HG02938 (cell line): ENCODE results near the gene CUBN.

Experiments
- ATAC-seq: cut with Tn5 transposase; IDR thresholded peaks from one replicate; pipeline ENCODE4 v1.9.1; 2021; ENCODE audit warnings: mild to moderate bottlenecking, moderate library complexity; ENCODE audit not compliant: unreplicated experiment

CUBN gene

DNA sequence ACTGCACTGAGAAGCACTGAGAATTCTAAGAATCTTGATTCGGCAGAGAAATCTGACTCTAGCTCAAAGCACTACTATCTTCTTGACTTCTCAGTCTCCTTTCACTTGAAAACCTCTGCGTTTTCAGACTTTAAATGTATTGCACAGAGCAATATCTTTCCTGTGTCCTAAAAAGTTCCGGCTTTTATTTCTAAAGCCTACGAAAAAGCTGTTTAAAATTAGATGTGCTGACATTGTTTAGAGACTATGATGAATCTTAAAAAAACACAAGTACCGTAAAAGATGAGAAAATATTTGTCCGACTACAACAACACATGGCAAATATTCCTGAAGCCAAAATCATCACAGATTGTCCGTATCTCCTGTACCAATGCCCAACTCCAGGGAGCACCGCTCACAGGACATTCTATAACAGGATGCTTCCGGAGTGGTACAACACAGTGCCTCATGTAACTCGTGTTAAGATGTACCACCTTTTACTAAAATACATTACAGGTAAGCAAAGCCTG, 136.9 kb downstream of the CUBN start:
- ATAC-seq = no peak

GRCh38 chr10:16991011-16991410, 138.6 kb downstream of the CUBN start:
- no peak for ATAC-seq

DNA sequence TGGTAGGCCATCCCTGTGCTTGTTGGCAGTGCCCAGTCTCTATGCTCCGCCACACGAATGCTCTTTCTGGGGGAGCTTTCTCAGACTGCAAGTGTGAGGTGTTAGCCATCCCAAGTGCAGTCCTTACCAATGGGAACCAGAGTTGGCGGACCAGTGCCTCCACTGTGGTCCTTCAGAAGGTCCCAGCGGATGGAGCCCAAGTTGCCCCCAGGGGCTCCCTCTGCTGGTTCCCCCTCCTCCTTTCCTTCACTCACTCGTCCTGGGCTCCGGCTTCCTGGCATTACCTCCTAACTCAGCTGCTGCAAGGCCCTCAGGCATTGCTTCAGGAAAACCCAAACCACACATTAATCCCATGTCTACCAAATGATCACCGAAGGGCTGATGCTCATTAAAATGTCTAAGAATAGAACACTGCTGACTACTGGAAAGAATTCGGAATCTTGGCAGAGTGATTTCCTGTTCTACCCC, 139.8 kb downstream of the CUBN start:
- ATAC-seq = no peak

GRCh38 chr10:16988900-16989299, 140.7 kb downstream of the CUBN start:
- no peak for ATAC-seq

DNA sequence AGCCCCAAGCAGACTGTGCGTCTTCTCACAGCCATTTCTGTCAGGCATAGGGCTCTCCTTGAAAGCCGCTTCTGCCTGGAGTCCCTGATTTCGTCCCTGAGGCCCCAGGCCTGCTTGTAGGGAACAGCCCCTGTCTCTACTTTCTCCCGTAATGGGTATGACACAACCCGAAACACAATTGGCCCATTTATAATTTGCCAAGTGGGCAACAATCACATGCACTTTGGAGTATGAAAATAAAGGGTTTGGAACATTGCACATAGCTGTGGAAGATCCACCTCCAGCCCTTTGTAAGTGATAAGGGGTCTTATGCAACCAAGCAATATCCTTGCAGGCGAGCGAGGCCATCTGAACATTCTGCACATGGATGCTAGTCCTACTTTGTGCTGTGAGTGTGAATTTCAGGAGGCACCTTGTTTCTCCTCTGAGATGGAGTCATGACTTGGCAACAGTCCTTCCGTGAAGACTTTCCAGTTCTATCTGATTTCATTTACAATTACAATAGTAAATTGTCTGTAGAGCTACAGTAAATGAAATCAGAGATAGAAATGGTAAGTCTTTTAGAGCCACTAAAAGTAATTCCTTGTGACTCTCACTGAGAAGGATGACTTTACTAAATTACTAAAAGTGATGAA, 141.5 kb downstream of the CUBN start:
- no peak for ATAC-seq

- ATAC-seq = no peak
Measured at GRCh38 chr10:16987206-16987621, 142.4 kb downstream of the CUBN start.

GRCh38 chr10:16986406-16987205, 143.0 kb downstream of the CUBN start:
- no peak for ATAC-seq

DNA sequence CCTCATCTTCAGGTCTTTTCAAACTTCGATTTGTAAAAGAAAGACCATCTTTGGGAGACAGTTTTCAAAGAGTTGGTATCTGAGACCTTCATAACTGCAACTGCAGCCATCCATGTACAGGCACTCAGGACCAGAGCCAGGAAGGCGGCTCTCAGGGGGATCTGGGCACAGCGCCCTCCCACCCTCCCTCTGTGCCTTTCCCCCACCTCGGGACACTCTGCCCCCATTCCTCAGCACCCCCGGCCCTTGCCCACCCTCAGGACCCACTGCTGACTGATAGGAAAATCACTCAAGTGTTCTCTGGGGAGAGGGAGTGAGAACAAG, 143.6 kb downstream of the CUBN start:
- no peak for ATAC-seq

DNA sequence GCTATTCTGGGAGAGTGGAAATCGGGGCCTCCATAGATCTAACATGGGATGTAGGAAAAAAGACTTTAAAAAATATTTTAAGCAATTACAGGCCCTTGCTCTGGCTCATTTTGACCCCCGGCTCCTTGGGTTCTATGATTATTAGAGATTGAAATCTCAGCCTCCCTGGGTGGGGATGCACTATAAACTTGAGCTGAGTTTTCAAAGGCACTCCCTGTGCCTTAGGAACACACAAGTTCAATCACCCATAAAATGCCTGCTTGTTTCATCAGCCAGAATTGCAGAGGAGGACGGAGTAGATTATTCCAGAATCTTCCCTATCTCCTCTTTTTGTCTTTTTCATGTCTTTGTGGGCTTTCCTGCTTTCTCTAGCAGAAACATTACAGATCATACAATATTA, 145.4 kb downstream of the CUBN start:
- no peak for ATAC-seq

DNA sequence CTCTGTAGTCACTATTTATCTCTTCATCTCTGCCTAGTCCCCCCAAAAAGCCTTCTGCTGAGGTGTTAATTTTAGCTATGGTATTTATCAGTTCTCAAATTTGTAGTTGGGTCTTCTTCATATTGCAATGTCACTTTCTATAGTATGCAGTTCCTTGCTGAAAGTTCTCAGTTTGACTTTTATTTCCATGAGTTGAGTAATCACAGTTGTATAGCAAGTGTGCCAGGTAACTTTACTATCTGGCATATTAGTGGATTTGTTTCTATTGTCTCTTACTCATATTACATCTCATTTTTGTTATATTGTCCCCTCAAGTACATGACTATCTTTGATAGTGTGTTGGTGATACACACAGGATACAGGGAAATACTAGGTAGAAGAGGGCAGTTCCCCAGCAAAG, 152.8 kb downstream of the CUBN start:
- ATAC-seq = no peak

DNA sequence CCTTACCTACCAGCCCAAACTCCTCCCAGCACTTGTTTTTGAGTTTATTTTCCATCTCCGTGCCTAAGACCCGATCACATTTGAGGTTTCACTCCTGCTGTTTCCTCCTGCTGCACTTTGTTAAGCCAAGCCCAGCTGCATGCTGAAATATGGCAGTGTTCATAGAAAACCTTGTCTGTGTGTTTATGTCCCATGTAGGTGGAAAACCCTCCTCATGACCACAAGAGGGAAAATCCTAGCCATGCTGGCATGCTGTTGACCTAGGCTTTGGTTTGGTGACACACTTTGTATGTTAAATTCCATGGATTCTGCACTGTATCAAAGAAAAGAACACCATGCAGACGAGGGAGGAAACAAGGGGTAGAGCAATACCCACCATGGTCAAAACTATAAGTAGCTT, 154.4 kb downstream of the CUBN start:
- ATAC-seq = no peak

GRCh38 chr10:16968416-16969041, 161.1 kb downstream of the CUBN start:
- no peak for ATAC-seq

DNA sequence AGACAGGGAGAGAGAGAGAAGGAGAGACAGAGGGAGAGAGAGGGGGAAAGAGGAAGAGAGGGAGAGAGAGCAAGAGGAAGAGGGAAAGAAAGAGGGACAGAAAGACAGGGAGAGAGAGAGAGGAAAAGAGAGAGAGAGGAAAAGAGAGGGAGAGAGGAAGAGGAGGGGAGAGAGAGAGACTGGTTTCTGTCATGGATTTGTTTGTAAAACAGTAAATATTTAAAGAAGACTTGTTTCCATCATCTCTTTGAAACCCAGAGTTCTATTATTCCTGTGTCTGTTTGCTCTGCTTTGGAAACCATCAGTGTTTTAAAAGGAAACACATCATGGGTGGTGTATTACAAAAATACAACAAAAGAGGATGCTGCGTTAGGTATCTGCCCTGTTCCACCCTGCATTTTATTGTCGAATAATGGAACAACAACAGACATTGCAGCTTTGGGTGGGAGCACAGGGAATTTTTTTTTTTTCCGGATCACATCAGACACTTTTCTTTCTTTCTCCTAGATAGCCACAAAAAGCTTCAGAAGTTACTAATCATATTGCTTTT, 161.7 kb downstream of the CUBN start:
- no peak for ATAC-seq

GRCh38 chr10:16966991-16967865, 162.4 kb downstream of the CUBN start:
- no peak for ATAC-seq

DNA sequence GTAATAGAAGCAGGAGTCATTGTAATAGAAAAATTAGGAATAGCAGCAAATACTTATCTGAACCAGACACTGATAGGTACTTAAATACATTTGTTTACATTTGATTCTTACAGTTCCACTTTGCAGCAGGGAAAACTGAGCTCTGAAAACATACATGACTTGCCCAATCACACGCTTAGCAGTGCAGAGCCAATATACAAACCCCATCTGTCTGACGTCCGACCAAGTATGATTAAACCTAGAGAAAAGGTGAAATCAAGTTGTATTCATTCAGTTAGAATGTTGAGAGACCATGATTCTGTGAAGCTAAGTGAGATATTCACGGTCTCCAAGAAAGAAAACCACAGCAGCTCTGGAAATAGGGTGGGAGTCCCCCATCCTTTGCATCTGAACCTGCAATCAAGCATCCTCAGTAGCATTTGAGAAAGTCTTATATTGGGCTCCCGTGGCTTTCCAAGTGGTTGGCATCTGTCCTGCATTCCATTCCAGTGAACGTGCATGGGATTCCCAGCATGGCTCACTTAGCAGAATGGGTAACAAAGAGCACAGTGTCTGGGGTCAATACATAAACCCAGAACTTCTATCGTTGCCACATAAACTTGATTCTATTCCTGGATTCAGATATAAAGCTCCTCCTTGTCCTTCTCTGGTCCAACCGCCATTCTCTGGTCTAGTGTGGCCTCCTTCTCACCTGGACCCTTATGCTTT, 163.7 kb downstream of the CUBN start:
- no peak for ATAC-seq

DNA sequence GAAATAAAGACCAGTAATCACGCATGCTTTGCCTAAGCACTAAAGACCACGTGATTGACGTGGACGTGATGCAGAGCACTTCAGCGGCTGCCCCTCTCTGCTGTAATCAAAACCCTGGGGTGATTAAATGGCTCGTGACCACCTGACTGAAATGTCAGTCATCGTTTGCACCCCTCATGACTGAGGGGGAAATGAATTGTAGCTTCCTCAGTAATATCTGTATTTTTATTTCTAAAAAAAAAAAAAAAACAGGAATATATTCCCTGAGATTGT, 164.3 kb downstream of the CUBN start:
- ATAC-seq = no peak

DNA sequence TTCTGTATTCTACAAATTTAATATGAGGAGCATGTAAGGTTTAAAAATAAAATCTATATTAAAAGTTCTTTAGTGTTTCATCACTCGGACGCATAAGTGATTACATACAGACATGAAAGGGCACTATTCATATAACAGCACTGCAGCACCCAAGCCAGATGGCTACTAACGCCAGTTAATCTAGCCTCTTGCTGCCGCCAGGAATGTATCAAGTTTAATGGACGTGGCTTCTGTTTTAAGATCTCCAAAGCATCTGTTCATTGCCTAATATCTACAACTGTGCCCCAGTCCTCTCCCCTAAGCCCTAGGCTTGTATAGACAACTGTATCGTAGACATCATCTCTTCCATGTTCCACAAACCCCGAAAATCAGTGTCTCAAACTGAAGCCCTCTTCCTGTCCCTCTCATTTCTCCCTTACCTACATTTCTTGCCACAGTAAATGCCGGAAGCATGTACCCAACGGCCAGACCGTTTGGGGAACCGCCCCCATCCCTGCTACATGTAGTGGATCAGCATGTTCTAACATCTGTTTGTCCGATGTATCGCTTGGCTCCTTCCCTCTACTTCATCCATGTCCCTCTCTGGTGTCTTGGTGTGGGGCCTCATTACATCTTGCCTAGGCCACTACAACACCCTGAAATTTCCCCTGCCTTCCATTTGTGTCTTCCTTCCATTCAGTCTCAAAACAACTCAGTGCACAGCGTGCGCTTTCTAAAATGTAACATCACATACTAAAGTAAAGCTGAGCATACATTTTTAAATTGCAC, 164.9 kb downstream of the CUBN start:
- no peak for ATAC-seq

GRCh38 chr10:16960551-16960950, 169.1 kb downstream of the CUBN start:
- ATAC-seq = no peak

DNA sequence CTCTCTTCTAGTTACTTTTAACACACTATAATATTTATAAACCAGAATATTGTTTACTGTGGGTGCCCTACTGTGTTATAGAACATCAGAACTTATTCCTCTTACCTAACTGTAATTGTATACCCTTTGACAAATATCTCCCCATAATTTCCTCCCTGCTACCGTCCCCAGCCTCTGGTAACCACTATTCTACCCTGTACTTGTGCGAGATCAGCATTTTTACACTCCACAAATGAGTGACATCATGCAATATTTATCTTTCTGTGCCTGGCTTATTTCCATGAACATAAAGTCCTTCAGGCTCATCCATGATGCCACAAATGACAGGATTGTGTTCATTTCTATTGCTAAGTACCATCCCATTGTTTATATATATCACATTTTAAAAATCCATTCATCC, 172.6 kb downstream of the CUBN start:
- no peak for ATAC-seq
